Measurements from ENCODE around the gene MICU2.

Gene MICU2

DNA sequence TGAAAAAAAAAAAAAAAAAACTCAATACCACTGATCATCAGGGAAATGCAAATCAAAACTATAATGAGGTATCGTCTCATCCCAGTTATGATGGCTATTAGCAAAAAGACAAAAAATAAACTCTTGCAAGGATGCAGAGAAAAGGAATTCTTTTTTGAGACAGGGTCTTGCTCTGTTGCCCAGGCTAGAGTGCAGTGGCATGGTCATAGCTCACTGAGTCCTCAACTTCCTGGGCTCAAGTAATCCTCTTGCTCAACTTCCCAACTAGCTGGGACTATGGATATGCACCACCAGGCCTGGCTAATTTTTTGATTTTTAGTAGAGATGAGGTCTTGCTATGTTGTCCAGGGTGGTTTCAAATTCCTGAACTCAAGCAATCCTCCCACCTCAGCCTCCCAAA lies 59.5 kb downstream of the MICU2 start:
- DNase-seq (ENCODE audit: low read depth in 2 of 2) = no peak

- DNase-seq (ENCODE audit: low read depth in 2 of 2) = no peak
Measured at GRCh38 chr13:21542563-21542962, 61.4 kb downstream of the MICU2 start.

DNA sequence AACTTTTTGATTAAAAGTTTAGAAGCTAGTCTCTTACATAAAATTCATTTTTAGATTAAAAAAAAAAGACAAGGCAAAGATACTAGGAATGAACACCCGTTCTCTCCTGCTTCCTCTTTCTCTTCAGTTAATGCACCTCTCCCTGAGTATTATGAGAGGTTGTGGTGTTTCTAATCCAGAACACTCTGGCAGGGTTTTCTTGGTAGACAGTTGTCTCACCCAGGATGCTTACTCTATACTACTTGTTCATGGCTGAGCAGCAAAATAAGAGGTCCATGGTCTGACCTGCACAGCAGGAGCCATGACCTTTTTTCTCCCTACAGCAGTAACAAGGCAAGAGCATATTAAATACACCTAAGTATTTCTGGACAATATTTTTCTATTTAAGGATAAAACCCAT lies 62.0 kb downstream of the MICU2 start:
- no peak for DNase-seq (ENCODE audit: low read depth in 2 of 2)

GRCh38 chr13:21541271-21541670 lies 62.7 kb downstream of the MICU2 start:
- DNase-seq (ENCODE audit: low read depth in 2 of 2) = no peak

- no peak for DNase-seq (ENCODE audit: low read depth in 2 of 2)
Measured at GRCh38 chr13:21539687-21540086, 64.3 kb downstream of the MICU2 start.

GRCh38 chr13:21538753-21539152 lies 65.2 kb downstream of the MICU2 start:
- DNase-seq (ENCODE audit: low read depth in 2 of 2) = no peak

- DNase-seq (ENCODE audit: low read depth in 2 of 2) = no peak
Measured at GRCh38 chr13:21538280-21538679, 65.7 kb downstream of the MICU2 start.

GRCh38 chr13:21537105-21537504 lies 66.9 kb downstream of the MICU2 start:
- DNase-seq (ENCODE audit: low read depth in 2 of 2) = no peak

DNA sequence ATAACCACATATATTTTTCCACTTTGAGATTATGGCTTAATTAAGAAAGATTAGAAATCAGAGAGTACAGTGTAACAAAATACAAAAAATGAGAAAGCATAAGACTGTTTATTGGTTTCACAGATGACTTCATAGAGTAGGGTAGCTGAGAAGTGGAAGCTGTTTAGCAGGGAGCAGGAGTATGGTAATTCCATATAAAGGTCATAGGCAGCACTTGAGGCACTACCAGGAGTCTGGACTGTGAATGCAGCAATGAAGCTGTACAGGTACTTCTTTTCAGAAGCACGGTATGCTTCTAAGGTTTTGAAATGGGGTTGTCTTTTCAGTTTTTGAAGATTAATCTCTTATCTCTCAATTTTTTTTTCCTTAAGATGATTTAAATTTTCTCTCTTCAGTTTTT lies 69.2 kb downstream of the MICU2 start:
- no peak for DNase-seq (ENCODE audit: low read depth in 2 of 2)

- no peak for DNase-seq (ENCODE audit: low read depth in 2 of 2)
Measured at GRCh38 chr13:21531455-21531854, 72.5 kb downstream of the MICU2 start.

- DNase-seq (ENCODE audit: low read depth in 2 of 2) = no peak
Measured at GRCh38 chr13:21530656-21531055, 73.3 kb downstream of the MICU2 start.

DNA sequence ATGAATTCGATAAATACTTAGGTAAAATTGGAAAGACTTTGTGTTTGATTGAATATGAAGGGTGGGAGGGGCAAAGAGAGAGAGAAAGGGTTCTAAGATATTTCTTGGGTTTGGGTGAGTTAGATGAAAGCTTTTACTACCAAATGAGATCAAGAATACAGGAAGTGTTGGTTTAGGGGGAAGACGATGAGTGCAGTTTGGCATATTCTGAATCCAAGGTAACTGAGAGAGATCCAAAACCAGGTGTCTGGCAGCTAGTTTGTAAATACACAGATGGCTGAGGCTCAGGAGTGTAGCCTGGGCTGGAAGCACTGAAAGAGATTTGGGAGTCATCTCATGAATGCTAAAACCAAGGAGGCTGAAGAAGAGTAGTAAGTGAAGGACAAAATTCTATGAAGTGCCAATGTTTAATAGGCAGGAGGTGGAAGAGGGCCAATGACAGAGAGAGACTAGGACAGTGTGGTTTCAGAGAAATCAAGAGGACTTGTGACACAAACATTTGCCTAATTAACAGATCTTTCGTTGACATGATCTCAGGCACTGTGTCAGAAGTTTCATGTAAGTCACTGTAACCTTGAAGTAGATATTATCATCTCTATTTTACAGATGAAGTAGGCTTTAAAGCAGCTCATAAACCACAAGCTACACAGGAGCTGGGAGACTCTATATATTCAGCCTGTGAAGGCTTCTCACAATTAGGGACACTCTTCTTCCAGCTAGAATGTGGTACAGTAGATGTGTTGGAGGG lies 74.7 kb downstream of the MICU2 start:
- DNase-seq (ENCODE audit: low read depth in 2 of 2) = no peak

GRCh38 chr13:21528616-21529015 lies 75.4 kb downstream of the MICU2 start:
- no peak for DNase-seq (ENCODE audit: low read depth in 2 of 2)

- no peak for DNase-seq (ENCODE audit: low read depth in 2 of 2)
Measured at GRCh38 chr13:21526707-21527540, 77.0 kb downstream of the MICU2 start.

- DNase-seq (ENCODE audit: low read depth in 2 of 2) = no peak
Measured at GRCh38 chr13:21522847-21523246, 81.1 kb downstream of the MICU2 start.

- DNase-seq (ENCODE audit: low read depth in 2 of 2) = no peak
Measured at GRCh38 chr13:21522130-21522529, 81.8 kb downstream of the MICU2 start.

GRCh38 chr13:21518617-21519144 lies 85.3 kb downstream of the MICU2 start:
- DNase-seq (ENCODE audit: low read depth in 2 of 2) = no peak

- no peak for DNase-seq (ENCODE audit: low read depth in 2 of 2)
Measured at GRCh38 chr13:21517576-21517975, 86.4 kb downstream of the MICU2 start.

- no peak for DNase-seq (ENCODE audit: low read depth in 2 of 2)
Measured at GRCh38 chr13:21516805-21517204, 87.2 kb downstream of the MICU2 start.

DNA sequence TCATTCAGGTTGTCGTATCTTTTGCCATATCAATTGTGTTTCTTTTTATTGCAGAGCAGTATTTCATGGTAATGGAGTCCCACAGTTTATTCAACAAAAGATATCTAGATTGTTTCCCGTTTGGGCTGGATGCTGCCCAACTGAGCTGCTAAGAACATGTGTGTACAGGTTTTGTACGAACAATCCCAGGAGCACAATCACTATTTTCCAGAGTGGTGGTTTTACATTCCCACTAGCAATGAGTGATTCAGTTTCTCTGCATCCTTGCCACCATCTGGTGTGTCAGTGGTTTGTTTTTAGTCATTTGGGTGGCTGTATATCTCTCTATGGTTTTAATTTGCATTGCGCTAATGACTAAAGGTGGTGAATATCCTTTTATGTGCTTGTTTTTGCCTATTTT lies 92.1 kb downstream of the MICU2 start:
- no peak for DNase-seq (ENCODE audit: low read depth in 2 of 2)

DNA sequence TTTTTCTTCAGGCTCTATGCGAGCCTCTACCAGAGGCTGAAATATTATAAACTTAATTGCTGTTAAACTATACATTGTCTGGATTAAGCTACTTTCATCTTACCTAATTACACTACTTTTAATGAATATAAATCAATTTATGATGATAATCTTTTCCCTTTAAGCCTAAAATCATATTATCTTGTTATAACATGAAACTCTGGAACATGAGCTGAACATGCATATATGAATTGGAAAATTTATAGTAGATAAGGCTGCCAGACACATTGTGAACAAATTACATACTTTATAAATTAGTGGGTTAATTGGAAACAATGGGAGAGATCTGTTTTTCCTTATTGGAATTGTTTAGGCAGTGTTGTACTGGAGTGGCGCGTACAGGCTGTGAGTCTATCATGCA lies 99.6 kb downstream of the MICU2 start:
- no peak for DNase-seq (ENCODE audit: low read depth in 2 of 2)

DNA sequence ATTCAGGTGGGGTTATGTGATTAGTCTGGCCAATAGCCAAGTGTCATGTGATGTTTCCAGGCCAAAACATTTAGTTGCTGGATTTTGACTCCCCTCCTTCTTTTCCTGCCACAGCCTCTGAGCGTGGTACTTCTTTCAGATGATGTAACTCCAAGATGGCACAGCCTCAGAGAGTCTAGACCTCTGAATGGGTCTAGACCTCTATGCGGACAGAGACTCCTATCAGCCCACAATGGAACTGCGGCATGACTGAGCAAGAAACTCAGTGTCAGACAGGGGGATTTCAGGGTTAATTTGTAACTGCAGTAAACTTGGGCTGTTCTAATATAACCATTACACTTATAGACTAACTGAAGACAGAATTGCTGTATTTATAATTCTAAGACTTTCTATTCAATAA lies 102.3 kb downstream of the MICU2 start:
- DNase-seq (ENCODE audit: low read depth in 2 of 2) = no peak

DNA sequence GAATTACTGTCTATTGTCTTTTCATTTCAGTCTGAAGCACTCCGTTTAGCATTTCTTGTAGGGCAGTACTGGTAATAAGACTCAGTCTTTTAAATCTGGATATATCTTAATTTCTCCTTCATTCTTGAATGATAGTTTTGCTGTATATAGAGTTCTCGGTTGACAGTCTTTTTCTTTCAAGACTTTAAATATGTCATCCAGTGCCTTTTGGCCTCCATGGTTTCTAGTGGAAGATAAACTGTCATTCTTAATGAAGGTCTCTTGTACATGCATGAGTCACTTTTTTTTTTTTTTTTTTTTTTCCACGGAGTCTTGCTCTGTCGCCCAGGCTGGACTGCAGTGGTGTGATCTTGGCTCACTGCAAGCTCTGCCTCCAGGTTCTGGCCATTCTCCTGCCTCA lies 117.6 kb downstream of the MICU2 start:
- no peak for DNase-seq (ENCODE audit: low read depth in 2 of 2)

All from activated CD8-positive, alpha-beta memory T cell treated with anti-CD3 and anti-CD28 coated beads for 4 hours (primary cell).